Measurements from ENCODE around the gene VPS9D1.

DNA sequence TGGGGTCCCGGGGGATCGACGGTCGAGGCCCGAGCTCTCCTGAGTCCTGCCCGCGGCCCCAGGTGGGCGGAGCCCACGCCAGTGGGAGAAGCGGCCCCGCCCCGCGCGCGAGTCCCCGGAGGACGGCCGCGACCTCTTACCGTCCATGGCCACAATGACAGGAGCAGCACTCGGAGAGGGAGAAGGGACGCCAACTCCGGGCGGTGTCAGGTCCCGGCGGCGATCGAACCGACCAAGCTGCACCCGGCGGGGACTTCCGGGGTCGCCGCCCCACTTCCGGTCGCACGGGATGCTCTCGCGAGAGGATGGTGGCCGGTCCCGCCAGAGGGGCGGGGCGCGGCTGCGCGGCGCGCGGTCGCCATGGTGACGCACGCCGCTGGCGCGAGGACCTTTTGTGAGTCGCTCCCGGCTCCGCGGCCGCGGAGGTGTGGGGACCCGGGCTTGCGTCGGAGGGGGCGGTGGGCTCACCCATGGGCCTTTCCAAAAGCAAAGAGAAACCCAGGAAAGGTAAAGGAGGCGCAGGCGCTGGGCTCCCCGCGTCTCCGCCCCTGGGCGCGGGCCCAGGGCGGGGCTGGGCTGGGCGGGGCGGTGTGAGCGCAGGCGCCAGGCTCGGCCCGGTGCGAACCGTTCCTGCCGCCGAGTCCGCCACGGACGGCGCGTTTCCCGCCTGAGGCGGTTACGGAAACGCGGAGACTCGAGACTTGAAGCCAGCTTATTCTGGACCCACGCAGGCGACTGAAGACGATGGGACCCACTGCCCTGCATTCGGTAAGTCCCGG, 63.1 kb downstream of the VPS9D1 start, which contains the start of the genes CHMP1A and SPATA33:
- TF ChIP-seq, protein P1, sequence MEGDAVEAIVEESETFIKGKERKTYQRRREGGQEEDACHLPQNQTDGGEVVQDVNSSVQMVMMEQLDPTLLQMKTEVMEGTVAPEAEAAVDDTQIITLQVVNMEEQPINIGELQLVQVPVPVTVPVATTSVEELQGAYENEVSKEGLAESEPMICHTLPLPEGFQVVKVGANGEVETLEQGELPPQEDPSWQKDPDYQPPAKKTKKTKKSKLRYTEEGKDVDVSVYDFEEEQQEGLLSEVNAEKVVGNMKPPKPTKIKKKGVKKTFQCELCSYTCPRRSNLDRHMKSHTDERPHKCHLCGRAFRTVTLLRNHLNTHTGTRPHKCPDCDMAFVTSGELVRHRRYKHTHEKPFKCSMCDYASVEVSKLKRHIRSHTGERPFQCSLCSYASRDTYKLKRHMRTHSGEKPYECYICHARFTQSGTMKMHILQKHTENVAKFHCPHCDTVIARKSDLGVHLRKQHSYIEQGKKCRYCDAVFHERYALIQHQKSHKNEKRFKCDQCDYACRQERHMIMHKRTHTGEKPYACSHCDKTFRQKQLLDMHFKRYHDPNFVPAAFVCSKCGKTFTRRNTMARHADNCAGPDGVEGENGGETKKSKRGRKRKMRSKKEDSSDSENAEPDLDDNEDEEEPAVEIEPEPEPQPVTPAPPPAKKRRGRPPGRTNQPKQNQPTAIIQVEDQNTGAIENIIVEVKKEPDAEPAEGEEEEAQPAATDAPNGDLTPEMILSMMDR (conservative IDR thresholded peaks at IDR 0.05; ENCODE audit: low read depth in 2 of 2): no peak
- no peak for TF ChIP-seq EZH2 (IDR thresholded peaks at IDR 0.05; ENCODE audit: low read depth, unreplicated experiment)
- peak; percentile 37; the same call in 1 of the 2 replicates for TF ChIP-seq CREB1 (CRISPR knock-in tag; IDR thresholded peaks at IDR 0.05; ENCODE audit: low read depth)

Measured in GM23338 (cell line).